ENCODE measurements around the gene NRP1. TPM values are rescaled to one million over a fixed set of nuclear protein-coding genes. Genes with fewer than 3 reads are reported as not detected.

NRP1 gene
- total RNA-seq, 2 donors from 2014 or later, result 23.0 to 37.1 TPM

- no peaks in the 10 kb centered on the region for H3K9me3 ChIP-seq
- WGBS, result 76% methylated on average over 4 of the region's 4 CpGs
- TF ChIP-seq, protein P1, sequence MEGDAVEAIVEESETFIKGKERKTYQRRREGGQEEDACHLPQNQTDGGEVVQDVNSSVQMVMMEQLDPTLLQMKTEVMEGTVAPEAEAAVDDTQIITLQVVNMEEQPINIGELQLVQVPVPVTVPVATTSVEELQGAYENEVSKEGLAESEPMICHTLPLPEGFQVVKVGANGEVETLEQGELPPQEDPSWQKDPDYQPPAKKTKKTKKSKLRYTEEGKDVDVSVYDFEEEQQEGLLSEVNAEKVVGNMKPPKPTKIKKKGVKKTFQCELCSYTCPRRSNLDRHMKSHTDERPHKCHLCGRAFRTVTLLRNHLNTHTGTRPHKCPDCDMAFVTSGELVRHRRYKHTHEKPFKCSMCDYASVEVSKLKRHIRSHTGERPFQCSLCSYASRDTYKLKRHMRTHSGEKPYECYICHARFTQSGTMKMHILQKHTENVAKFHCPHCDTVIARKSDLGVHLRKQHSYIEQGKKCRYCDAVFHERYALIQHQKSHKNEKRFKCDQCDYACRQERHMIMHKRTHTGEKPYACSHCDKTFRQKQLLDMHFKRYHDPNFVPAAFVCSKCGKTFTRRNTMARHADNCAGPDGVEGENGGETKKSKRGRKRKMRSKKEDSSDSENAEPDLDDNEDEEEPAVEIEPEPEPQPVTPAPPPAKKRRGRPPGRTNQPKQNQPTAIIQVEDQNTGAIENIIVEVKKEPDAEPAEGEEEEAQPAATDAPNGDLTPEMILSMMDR (IDR thresholded peaks at IDR 0.05), result no peak
- no peaks in the 10 kb centered on the region for H3K27me3 ChIP-seq (replicated peaks; ENCODE audit: insufficient read depth)
- H3K27ac ChIP-seq, result no peak overlapping the region
- no peaks in the 10 kb centered on the region for H3K4me1 ChIP-seq (replicated peaks)
- no peak for DNase-seq (ENCODE audit: low spot score)
- no peak overlapping the region for H3K4me3 ChIP-seq
- intact Hi-C loops (cut with DNase I), result no loop called here
- no peaks in the 10 kb centered on the region for H3K36me3 ChIP-seq
These were observed 71.0 kb downstream of the NRP1 start for GRCh38 chr10:33263453-33263852.

- WGBS, result 72% methylated on average over 3 of the region's 3 CpGs
- no peaks in the 10 kb centered on the region for H3K4me1 ChIP-seq (replicated peaks)
- no peaks in the 10 kb centered on the region for H3K9me3 ChIP-seq
- no peak overlapping the region for H3K27ac ChIP-seq
- TF ChIP-seq POLR2AphosphoS5 (IDR thresholded peaks at IDR 0.05), result no peak
- intact Hi-C loops (cut with DNase I), result no loop called here
- no peaks in the 10 kb centered on the region for H3K36me3 ChIP-seq
- no peak for DNase-seq (ENCODE audit: low spot score)
- H3K4me3 ChIP-seq, result no peak overlapping the region
- no peaks in the 10 kb centered on the region for H3K27me3 ChIP-seq (replicated peaks; ENCODE audit: insufficient read depth)
These were observed 71.6 kb downstream of the NRP1 start for GRCh38 chr10:33262871-33263270.

- TF ChIP-seq POLR2A (IDR thresholded peaks at IDR 0.05), result no peak
- TF ChIP-seq, protein P1 (IDR thresholded peaks at IDR 0.05), result no peak
These were observed 73.9 kb downstream of the NRP1 start for GRCh38 chr10:33260403-33261149.

GRCh38 chr10:33258967-33259366 is 75.5 kb downstream of the NRP1 start:
- no peak for TF ChIP-seq POLR2A (IDR thresholded peaks at IDR 0.05)
- TF ChIP-seq, protein P1 (IDR thresholded peaks at IDR 0.05), result no peak
- no peak for TF ChIP-seq POLR2AphosphoS5 (IDR thresholded peaks at IDR 0.05)
- DNase-seq (ENCODE audit: low spot score), result no peak
- intact Hi-C loops (cut with DNase I), result no loop called here
- no peaks in the 10 kb centered on the region for H3K27me3 ChIP-seq (replicated peaks; ENCODE audit: insufficient read depth)
- WGBS, result 78% methylated on average over 9 of the region's 9 CpGs
- no peaks in the 10 kb centered on the region for H3K9me3 ChIP-seq
- no peaks in the 10 kb centered on the region for H3K4me1 ChIP-seq (replicated peaks)
- no peaks in the 10 kb centered on the region for H3K36me3 ChIP-seq
- H3K4me3 ChIP-seq, result no peak overlapping the region
- H3K27ac ChIP-seq, result no peak overlapping the region

More at GRCh38 chr10:33260403-33261149, 73.9 kb downstream of the NRP1 start:
- DNase-seq (ENCODE audit: low spot score), result no peak
- Histone ChIP-seq H3K36me3 (no peaks in the 10 kb centered on the region), H3K27ac (no peak overlapping the region), H3K4me3 (no peak overlapping the region), H3K4me1 (replicated peaks) (no peaks in the 10 kb centered on the region), H3K9me3 (no peaks in the 10 kb centered on the region), H3K27me3 (replicated peaks; ENCODE audit: insufficient read depth) (no peaks in the 10 kb centered on the region)
- intact Hi-C loops (cut with DNase I), result no loop called here
- 78% methylated on average over 5 of the region's 5 CpGs for WGBS

- H3K36me3 ChIP-seq, result no peaks in the 10 kb centered on the region
- no peak overlapping the region for H3K4me3 ChIP-seq
- DNase-seq (ENCODE audit: low spot score), result no peak
- intact Hi-C loops (cut with DNase I), result no loop called here
- no peaks in the 10 kb centered on the region for H3K9me3 ChIP-seq
- no peaks in the 10 kb centered on the region for H3K4me1 ChIP-seq (replicated peaks)
- no peak for TF ChIP-seq POLR2A (IDR thresholded peaks at IDR 0.05)
- TF ChIP-seq, protein P1 (IDR thresholded peaks at IDR 0.05), result no peak
- TF ChIP-seq POLR2AphosphoS5 (IDR thresholded peaks at IDR 0.05), result no peak
- 87% methylated on average over 9 of the region's 9 CpGs for WGBS
- no peak overlapping the region for H3K27ac ChIP-seq
- no peaks in the 10 kb centered on the region for H3K27me3 ChIP-seq (replicated peaks; ENCODE audit: insufficient read depth)
These were observed 76.9 kb downstream of the NRP1 start for GRCh38 chr10:33257439-33258080.
